GM12891 (cell line): Measurements from ENCODE around the gene VPS26B.

ENCODE experiments used
- PAX5 ChIP-seq: IDR thresholded peaks from 2 replicates; pipeline ENCODE4 v1.6.1; 2011; ENCODE audit warnings: low read length, moderate library complexity, mild to moderate bottlenecking; ENCODE audit not compliant: insufficient read depth, severe bottlenecking
- POLR2A ChIP-seq: IDR thresholded peaks from 2 replicates; pipeline ENCODE4 v1.6.1; 2011; ENCODE audit warnings: low read depth, low read length, control low read depth
- POLR2AphosphoS5 ChIP-seq: IDR thresholded peaks from 2 replicates; pipeline ENCODE4 v1.6.1; 2011; ENCODE audit warnings: low read depth, low read length, control low read depth
- POU2F2 ChIP-seq: IDR thresholded peaks from 2 replicates; pipeline ENCODE4 v1.6.1; 2011; ENCODE audit warnings: low read depth, mild to moderate bottlenecking, control low read depth, low read length, moderate library complexity
- SPI1 ChIP-seq: IDR thresholded peaks from 2 replicates; pipeline ENCODE4 v1.6.1; 2011; ENCODE audit warnings: low read depth, low read length, control low read depth
- TAF1 ChIP-seq: IDR thresholded peaks from 2 replicates; pipeline ENCODE4 v1.6.1; 2011; ENCODE audit warnings: low read depth, low read length, control low read depth

DNA sequence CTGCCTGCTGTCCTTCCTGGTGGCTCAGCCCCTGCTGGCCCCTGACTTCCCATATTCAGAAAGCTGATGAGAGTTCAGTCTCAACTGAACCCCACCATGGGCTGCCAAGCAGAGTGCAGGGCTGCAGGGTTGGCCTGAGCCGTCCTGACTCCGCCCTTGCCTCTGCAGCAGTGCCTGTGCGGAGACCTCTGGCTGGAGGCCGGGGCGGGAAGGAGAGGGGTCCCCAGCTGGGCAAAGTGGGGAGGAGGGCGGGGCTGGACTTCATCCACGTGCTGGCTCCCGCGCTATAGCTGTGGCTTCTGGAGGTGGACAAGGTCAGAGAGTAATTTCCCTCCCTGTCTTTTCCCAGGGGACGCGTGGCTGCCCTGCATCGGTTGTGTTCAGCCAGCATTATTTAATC is 65.3 kb downstream of the VPS26B start:
- TF ChIP-seq POLR2A = no peak
- TF ChIP-seq POLR2AphosphoS5 = no peak
- no peak for TF ChIP-seq SPI1
- no peak for TF ChIP-seq TAF1
- no peak for TF ChIP-seq POU2F2
- no peak for TF ChIP-seq PAX5
